SK-N-SH (cell line): ENCODE results near the gene CALD1.

ENCODE experiments used
- EP300 ChIP-seq, 2 experiments: IDR thresholded peaks; 2 replicates each; pipeline versions ENCODE4 v1.4.0 to v1.6.1; 2012; ENCODE audit warnings: borderline replicate concordance in 1 of 2, low read depth in 1 of 2, low read length in 1 of 2
- FOSL2 ChIP-seq: IDR thresholded peaks from 2 replicates; pipeline ENCODE4 v1.4.0; 2012; ENCODE audit warnings: low read depth, mild to moderate bottlenecking, moderate library complexity, borderline replicate concordance
- POLR2AphosphoS5 ChIP-seq: IDR thresholded peaks from 2 replicates; pipeline ENCODE4 v1.6.1; 2012; ENCODE audit warnings: low read depth, low read length
- RXRA ChIP-seq: IDR thresholded peaks from 2 replicates; pipeline ENCODE4 v1.4.0; 2012; ENCODE audit warnings: low read depth, mild to moderate bottlenecking, borderline replicate concordance
- TF ChIP-seq, protein P1 (sequence below): fragments of 200-600 bp; sonication (generic); IDR thresholded peaks from 2 replicates; pipeline ENCODE4 v1.6.1; 2017; ENCODE audit warnings: antibody characterized with exemption, mild to moderate bottlenecking, moderate library complexity
- TF ChIP-seq, protein P2 (sequence below): fragments of 150-350 bp; IDR thresholded peaks from 2 replicates; pipeline ENCODE4 v1.6.1; 2017; ENCODE audit warnings: antibody characterized with exemption, low read length, low read depth, borderline replicate concordance

DNA sequence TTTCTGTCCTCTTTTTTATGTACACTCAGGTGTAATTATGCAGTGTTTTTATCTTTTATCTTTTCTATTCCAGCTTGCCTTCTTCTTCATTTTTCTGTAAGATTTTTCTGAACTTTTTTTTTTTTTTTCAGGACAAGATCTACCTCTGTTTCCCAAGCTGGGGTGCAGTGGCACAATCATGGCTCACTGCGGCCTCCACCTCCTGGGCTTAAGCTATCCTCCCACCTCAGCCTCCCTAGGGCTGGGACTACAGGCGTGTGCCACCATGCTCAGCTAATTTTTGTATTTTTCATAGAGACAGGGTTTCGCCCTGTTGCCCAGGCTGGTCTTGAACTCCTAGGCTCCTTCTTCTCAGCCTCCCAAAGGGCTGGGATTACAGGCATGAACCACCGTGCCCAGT lies 6.3 kb upstream of the CALD1 start:
- TF ChIP-seq, protein P1, sequence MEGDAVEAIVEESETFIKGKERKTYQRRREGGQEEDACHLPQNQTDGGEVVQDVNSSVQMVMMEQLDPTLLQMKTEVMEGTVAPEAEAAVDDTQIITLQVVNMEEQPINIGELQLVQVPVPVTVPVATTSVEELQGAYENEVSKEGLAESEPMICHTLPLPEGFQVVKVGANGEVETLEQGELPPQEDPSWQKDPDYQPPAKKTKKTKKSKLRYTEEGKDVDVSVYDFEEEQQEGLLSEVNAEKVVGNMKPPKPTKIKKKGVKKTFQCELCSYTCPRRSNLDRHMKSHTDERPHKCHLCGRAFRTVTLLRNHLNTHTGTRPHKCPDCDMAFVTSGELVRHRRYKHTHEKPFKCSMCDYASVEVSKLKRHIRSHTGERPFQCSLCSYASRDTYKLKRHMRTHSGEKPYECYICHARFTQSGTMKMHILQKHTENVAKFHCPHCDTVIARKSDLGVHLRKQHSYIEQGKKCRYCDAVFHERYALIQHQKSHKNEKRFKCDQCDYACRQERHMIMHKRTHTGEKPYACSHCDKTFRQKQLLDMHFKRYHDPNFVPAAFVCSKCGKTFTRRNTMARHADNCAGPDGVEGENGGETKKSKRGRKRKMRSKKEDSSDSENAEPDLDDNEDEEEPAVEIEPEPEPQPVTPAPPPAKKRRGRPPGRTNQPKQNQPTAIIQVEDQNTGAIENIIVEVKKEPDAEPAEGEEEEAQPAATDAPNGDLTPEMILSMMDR: no peak
- TF ChIP-seq RXRA: no peak
- TF ChIP-seq EP300 (IDR thresholded peaks at IDR 0.05; ENCODE audit: borderline replicate concordance in 1 of 2, low read depth in 1 of 2, low read length in 1 of 2): no peak
- no peak for TF ChIP-seq FOSL2
- TF ChIP-seq, protein P2, sequence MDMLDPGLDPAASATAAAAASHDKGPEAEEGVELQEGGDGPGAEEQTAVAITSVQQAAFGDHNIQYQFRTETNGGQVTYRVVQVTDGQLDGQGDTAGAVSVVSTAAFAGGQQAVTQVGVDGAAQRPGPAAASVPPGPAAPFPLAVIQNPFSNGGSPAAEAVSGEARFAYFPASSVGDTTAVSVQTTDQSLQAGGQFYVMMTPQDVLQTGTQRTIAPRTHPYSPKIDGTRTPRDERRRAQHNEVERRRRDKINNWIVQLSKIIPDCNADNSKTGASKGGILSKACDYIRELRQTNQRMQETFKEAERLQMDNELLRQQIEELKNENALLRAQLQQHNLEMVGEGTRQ: no peak
- no peak for TF ChIP-seq POLR2AphosphoS5
